Endothelial cell of umbilical vein (primary cell): ENCODE data around the gene GAK. TPM values are rescaled to one million over a fixed set of nuclear protein-coding genes. Genes with fewer than 3 reads are reported as not detected.

Experiments used
- BruUV-seq: library from RNA; stranded (reverse); fragments of 400-500 nt; replicated peaks from 2 replicates; lab custom pipeline; 2021; lab: Mats Ljungman, UMichigan
- CTCF ChIA-PET: fragments of 300-600, 350-600 bp; sonication (Branson Sonifier 250); formaldehyde crosslinking; loops from one replicate; lab custom pipeline; 2021; ENCODE audit warnings: antibody characterized with exemption, inconsistent platforms; lab: Charles Lee
- POLR2A ChIA-PET: fragments of 300-600, 350-600 bp; sonication (Branson Sonifier 250); formaldehyde crosslinking; loops from one replicate; lab custom pipeline; 2021; ENCODE audit warnings: antibody characterized with exemption, inconsistent platforms; lab: Charles Lee
- DNase-seq: peaks from one replicate; pipeline ENCODE4 v3.0.0-alpha.2; 2011; ENCODE audit warnings: low read depth, low spot score
- FAIRE-seq: peaks from 2 replicates; lab custom pipeline; 2011; peaks lifted over from hg19 to GRCh38; lab: Jason Lieb, UNC
- H2AFZ ChIP-seq: 2 replicates; pipeline ENCODE4 v1.6.0; 2012; ENCODE audit warnings: low read depth, low read length, control low read depth, inconsistent platforms
- H3K27ac ChIP-seq: 2 replicates; pipeline ENCODE4 v1.5.1; 2011; ENCODE audit warnings: low read depth, mild to moderate bottlenecking, control low read depth, low read length, moderate library complexity; ENCODE audit not compliant: insufficient read depth
- H3K27me3 ChIP-seq, 2 experiments: 2 replicates each; pipeline versions ENCODE4 v1.6.0 to v1.6.1; 2011; ENCODE audit warnings: low read length in 2 of 2, mixed read lengths in 1 of 2; ENCODE audit not compliant: control insufficient read depth in 2 of 2, insufficient read depth in 2 of 2
- H3K36me3 ChIP-seq, 2 experiments: 2 replicates in 1 of 2; 3 replicates in 1 of 2; pipeline ENCODE4 v1.5.1; 2011; ENCODE audit warnings: low read length in 2 of 2, mild to moderate bottlenecking in 1 of 2, moderate library complexity in 1 of 2; ENCODE audit not compliant: control insufficient read depth in 2 of 2, insufficient read depth in 2 of 2; ENCODE audit errors: extremely low read depth in 1 of 2
- H3K4me1 ChIP-seq: 3 replicates; pipeline ENCODE4 v1.5.1; 2011; ENCODE audit warnings: mild to moderate bottlenecking, low read length; ENCODE audit not compliant: control insufficient read depth, insufficient read depth; ENCODE audit errors: extremely low read depth
- H3K4me2 ChIP-seq: 2 replicates; pipeline ENCODE4 v1.6.1; 2011; ENCODE audit warnings: low read length, control low read depth, mixed read lengths; ENCODE audit not compliant: insufficient read depth
- H3K4me3 ChIP-seq, 3 experiments: fragments of 200-600 bp in 1 of 3; sonication (generic), shearing (Covaris generic) in 1 of 3; replicated peaks in 1 of 3; 2 replicates each; pipeline ENCODE4 v1.5.1; 2011 to 2016; ENCODE audit warnings: control low read depth in 3 of 3, low read length in 3 of 3, mild to moderate bottlenecking in 2 of 3, inconsistent platforms in 1 of 3, low read depth in 1 of 3, moderate library complexity in 1 of 3; ENCODE audit not compliant: insufficient read depth in 1 of 3
- H3K79me2 ChIP-seq: 2 replicates; pipeline ENCODE4 v1.6.0; 2012; ENCODE audit warnings: low read length, inconsistent platforms; ENCODE audit not compliant: control insufficient read depth, insufficient read depth
- H3K9ac ChIP-seq: replicated peaks from 2 replicates; pipeline ENCODE3; 2011; ENCODE audit warnings: low read length, control low read depth; ENCODE audit not compliant: insufficient read depth; ENCODE audit errors: extremely low read depth
- H3K9me1 ChIP-seq: replicated peaks from 3 replicates; pipeline ENCODE4 v1.6.0; 2011; ENCODE audit warnings: mild to moderate bottlenecking, low read length; ENCODE audit not compliant: control insufficient read depth, insufficient read depth; ENCODE audit errors: extremely low read depth
- H3K9me3 ChIP-seq: replicated peaks from 2 replicates; pipeline ENCODE4 v1.5.1; 2012; ENCODE audit warnings: low read length, inconsistent platforms; ENCODE audit not compliant: control insufficient read depth, insufficient read depth
- H4K20me1 ChIP-seq: replicated peaks from 2 replicates; pipeline ENCODE3; 2011; ENCODE audit warnings: mild to moderate bottlenecking, low read length; ENCODE audit not compliant: control insufficient read depth, insufficient read depth; ENCODE audit errors: extremely low read depth
- CTCF ChIP-seq, 2 donors: IDR thresholded peaks; 1 replicate in 1 of 2; 2 replicates in 1 of 2; pipeline ENCODE4 v1.5.1; 2011; ENCODE audit warnings: low read length in 2 of 2, mild to moderate bottlenecking in 2 of 2, moderate library complexity in 2 of 2, control low read depth in 1 of 2, inconsistent platforms in 1 of 2, low read depth in 1 of 2; ENCODE audit not compliant: insufficient read depth in 1 of 2; ENCODE audit errors: extremely low read depth in 1 of 2
- EZH2 ChIP-seq: IDR thresholded peaks from 2 replicates; pipeline ENCODE4 v1.6.1; 2012; ENCODE audit warnings: borderline replicate concordance, low read depth, mild to moderate bottlenecking, moderate library complexity, low read length, inconsistent platforms; ENCODE audit not compliant: severe bottlenecking
- FOS ChIP-seq: IDR thresholded peaks from 2 replicates; pipeline ENCODE4 v1.6.1; 2011; ENCODE audit warnings: mild to moderate bottlenecking, low read length, moderate library complexity, borderline replicate concordance; ENCODE audit not compliant: insufficient read depth
- GATA2 ChIP-seq: IDR thresholded peaks from 2 replicates; pipeline ENCODE4 v1.7.0; 2011; ENCODE audit warnings: low read depth, mild to moderate bottlenecking, moderate library complexity, mixed read lengths, low read length; ENCODE audit not compliant: insufficient read length, insufficient read depth
- JUN ChIP-seq: IDR thresholded peaks from 2 replicates; pipeline ENCODE4 v1.6.1; 2011; ENCODE audit warnings: borderline replicate concordance, low read depth; ENCODE audit not compliant: insufficient read length, insufficient read depth
- MAX ChIP-seq: IDR thresholded peaks from 2 replicates; pipeline ENCODE4 v1.6.1; 2011; ENCODE audit not compliant: insufficient read depth, insufficient read length
- MYC ChIP-seq: IDR thresholded peaks from one replicate; pipeline ENCODE4 v1.6.1; 2011; ENCODE audit warnings: mild to moderate bottlenecking, low read depth, low read length
- POLR2A ChIP-seq: IDR thresholded peaks from 2 replicates; pipeline ENCODE4 v1.6.1; 2012; ENCODE audit warnings: low read depth, mild to moderate bottlenecking, control low read depth, low read length
- POLR2AphosphoS5 ChIP-seq: IDR thresholded peaks from 2 replicates; pipeline ENCODE4 v1.6.1; 2012; ENCODE audit warnings: low read depth, mild to moderate bottlenecking, control low read depth, low read length, moderate library complexity; ENCODE audit not compliant: insufficient read depth
- dilution Hi-C: fragments of 300-500 bp; cut with MboI; formaldehyde crosslinking; loops from one replicate; pipeline ENCODE4 v1.15.0; 2019; ENCODE audit warnings: low sequenced_read_pairs; ENCODE audit not compliant: extremely low pct_ligation_motif_present
- intact Hi-C: fragments of 100-400 bp; cut with micrococcal nuclease; formaldehyde crosslinking; loops from one replicate; pipeline ENCODE4 v1.10.0; 2022
- polyA plus RNA-seq, 4 experiments: library from polyadenylated mRNA; depleted of rRNA in 3 of 4; stranded (reverse) in 3 of 4; unstranded in 1 of 4; fragments of >200 nt; gene quantifications; 2 replicates each; pipeline versions ENCODE4 v1.2.1 to v1.2.3, GENCODE V29; 2011 to 2012; ENCODE audit warnings: missing spikeins in 1 of 4
- total RNA-seq: library from RNA; stranded (reverse); gene quantifications from 2 replicates; pipeline ENCODE4 v1.2.3, GENCODE V29; 2021

Gene GAK
- total and polyA plus RNA-seq, 2 donors (not counting 3 experiments of a cell fraction or from before 2014, with no cell fraction given) = 49.6 to 109 TPM

GRCh38 chr4:804804-805203 is 127.3 kb downstream of the GAK start:
- dilution Hi-C loops (no loop called here), intact Hi-C loops (no loop called here)
- H3K4me1 ChIP-seq = no peaks in the 10 kb centered on the region
- TF ChIP-seq EZH2 (no peak), POLR2A (no peak), JUN (no peak), FOS (no peak), POLR2AphosphoS5 (no peak), CTCF (IDR thresholded peaks at IDR 0.05; ENCODE audit: extremely low read depth in 1 of 2, insufficient read depth in 1 of 2, low read depth in 1 of 2, low read length in 2 of 2) (no peak), MAX (no peak), MYC (no peak), GATA2 (no peak)
- H3K27ac ChIP-seq = no peak overlapping the region
- no peak overlapping the region for H3K4me2 ChIP-seq
- CTCF ChIA-PET = no interaction called here
- no peaks in the 10 kb centered on the region for H3K9me1 ChIP-seq
- no peaks in the 10 kb centered on the region for H3K9me3 ChIP-seq
- no peak for FAIRE-seq
- no TSS peak for BruUV-seq
- H3K79me2 ChIP-seq = no peaks in the 10 kb centered on the region
- H3K36me3 ChIP-seq = no peaks in the 10 kb centered on the region
- no peak overlapping the region for H3K9ac ChIP-seq
- DNase-seq = no peak
- H3K27me3 ChIP-seq = peaks cover 0 to 9% of the 10 kb centered on the region in 2 experiments
- H4K20me1 ChIP-seq = no peaks in the 10 kb centered on the region
- POLR2A ChIA-PET = no interaction called here
- no peak overlapping the region for H3K4me3 ChIP-seq
- no peak overlapping the region for H2AFZ ChIP-seq
